OCI-LY7 (cell line): Measurements from ENCODE around the gene MOCS1.

Experiments used
- EZH2phosphoT487 ChIP-seq: fragments of 200-600 bp; sonication (generic); IDR thresholded peaks from 2 replicates; pipeline ENCODE4 v1.6.1; 2018; ENCODE audit warnings: low read depth, borderline replicate concordance, mild to moderate bottlenecking, mixed run types, antibody characterized with exemption, low read length, moderate library complexity, mixed read lengths
- TF ChIP-seq, protein P1 (sequence below): fragments of 200-600 bp; sonication (generic); conservative IDR thresholded peaks from 2 replicates; pipeline ENCODE4 v1.5.1; 2014; ENCODE audit warnings: mild to moderate bottlenecking, antibody characterized with exemption, low read length, moderate library complexity, mixed read lengths

GRCh38 chr6:39917981-39918380, 16.3 kb downstream of the MOCS1 start:
- TF ChIP-seq, protein P1, sequence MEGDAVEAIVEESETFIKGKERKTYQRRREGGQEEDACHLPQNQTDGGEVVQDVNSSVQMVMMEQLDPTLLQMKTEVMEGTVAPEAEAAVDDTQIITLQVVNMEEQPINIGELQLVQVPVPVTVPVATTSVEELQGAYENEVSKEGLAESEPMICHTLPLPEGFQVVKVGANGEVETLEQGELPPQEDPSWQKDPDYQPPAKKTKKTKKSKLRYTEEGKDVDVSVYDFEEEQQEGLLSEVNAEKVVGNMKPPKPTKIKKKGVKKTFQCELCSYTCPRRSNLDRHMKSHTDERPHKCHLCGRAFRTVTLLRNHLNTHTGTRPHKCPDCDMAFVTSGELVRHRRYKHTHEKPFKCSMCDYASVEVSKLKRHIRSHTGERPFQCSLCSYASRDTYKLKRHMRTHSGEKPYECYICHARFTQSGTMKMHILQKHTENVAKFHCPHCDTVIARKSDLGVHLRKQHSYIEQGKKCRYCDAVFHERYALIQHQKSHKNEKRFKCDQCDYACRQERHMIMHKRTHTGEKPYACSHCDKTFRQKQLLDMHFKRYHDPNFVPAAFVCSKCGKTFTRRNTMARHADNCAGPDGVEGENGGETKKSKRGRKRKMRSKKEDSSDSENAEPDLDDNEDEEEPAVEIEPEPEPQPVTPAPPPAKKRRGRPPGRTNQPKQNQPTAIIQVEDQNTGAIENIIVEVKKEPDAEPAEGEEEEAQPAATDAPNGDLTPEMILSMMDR: no peak
- no peak for TF ChIP-seq EZH2phosphoT487
